ENCODE measurements around the gene NPL.

The NPL gene

DNA sequence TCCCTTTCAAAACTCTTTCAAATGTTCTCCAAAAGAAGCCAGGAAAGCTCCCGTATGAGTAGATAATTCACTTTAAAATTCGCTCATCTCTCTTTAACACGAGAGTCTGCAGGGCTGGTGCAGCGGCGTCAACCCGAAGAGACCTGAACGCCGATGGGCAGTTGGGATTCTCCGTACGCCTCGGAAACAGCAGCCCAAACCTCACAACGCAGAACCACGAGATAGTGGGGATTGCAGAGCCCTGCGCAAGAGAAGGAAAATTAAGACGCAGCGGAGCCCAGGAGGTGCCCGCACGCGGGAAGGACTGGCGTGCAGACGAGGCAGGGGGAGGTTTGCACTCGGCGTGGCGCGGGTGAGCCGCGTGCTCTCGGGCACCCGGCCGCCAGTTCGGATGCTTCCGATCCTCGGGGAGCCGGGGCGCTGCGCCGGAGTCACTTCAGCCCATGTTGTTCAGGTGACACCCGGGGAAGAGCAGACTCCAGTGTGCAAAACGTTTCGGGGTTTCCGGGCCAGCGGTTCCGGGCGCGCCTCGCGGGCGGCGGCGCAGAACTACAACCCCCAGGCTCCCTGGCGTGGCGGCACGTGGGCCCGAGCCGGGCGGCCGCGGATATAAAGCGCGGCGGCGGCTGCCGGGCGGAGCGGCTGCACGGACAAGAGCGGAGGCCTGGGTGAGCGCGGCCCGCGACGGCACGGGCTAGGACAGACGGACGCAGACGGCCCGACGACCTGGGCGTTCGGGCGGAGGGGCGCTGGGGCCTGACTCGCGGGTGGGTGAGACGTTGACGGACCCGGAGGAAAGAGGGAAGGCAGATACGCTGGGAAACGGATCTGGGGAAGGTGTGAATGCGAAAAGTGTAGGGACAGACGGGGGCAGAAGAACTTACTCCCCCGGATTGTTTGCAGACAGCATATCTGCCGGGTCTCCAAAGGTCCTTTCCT lies at the start of gene NPL:
TSS of gene NPL (plus strand) at position 636 of the 939 bp plus-strand sequence. CDS start 4,599 bp downstream, outside the sequence.
- peak; percentile 95 for ATAC-seq

DNA sequence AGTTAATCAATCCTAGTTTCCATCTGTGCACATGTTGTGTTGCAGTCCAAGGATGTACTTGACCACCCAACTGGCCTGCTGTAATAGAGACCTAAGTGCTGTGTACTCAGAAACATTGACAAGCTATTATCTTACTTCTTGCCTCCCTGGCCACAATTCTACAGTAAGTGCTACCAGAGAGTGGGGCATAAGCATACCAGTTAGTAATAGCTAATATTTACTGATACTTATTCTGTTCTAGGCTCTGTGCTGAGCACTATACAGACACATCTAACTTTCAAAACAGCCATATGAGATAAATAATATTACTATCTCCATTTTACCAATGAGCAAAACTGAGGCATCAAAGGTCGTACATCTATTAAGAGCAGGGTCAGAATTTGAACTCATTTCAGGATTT lies 49.5 kb upstream of the NPL start:
- DNase-seq, result no peak
- ATAC-seq, result no peak

More for the DNA sequence above, at the start of gene NPL:
- peak; percentile 84 for DNase-seq

- ATAC-seq, result no peak
- no peak for DNase-seq
These were observed 46.8 kb upstream of the NPL start for GRCh38 chr1:182742780-182743179.

- ATAC-seq, result no peak
- DNase-seq, result no peak
These were observed 37.2 kb upstream of the NPL start for GRCh38 chr1:182752077-182752988.

GRCh38 chr1:182754087-182754486 lies 35.5 kb upstream of the NPL start:
- DNase-seq, result no peak

DNA sequence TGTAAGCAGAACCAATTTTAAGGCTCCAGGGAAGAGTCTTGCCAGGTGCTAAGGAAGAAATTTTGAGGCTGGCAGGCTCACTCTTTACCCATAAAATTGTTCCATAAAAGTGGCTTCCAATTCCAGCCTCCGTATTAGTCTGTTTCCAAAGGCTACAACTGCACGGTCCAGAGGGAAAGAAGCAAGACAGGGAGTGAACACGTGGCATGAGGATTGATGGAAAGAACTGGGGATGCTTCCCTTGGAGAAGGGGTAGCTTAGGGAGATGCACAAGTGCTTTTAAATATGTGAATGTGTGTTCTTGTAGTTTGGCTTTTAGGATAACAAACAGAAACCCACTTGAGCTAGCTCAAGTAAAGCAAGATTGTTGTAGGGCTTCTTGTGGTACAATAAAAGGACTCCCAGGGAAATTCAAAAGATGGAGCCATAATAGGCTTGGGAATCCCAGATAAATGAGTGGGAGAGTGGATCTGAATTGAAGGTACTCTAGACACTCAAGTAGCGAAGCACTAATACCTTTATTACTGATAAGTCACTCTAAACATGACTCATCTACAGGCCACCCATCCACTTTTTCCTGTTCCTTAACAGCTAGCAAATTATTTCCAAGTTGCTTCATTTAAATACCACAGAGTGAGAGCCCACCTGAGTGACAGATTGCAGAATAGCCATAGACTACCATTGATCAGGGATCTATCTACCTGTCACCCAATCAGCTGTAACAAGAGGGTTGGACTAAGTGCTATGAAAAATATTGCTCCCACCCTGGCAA lies 34.8 kb upstream of the NPL start:
- no peak for DNase-seq
- ATAC-seq, result peak; percentile 55

More at GRCh38 chr1:182754087-182754486, 35.5 kb upstream of the NPL start:
- no peak for ATAC-seq

GRCh38 chr1:182755632-182756031 lies 33.9 kb upstream of the NPL start:
- ATAC-seq, result no peak

GRCh38 chr1:182756423-182756822 lies 33.1 kb upstream of the NPL start:
- no peak for DNase-seq
- ATAC-seq, result no peak

More at GRCh38 chr1:182755632-182756031, 33.9 kb upstream of the NPL start:
- DNase-seq, result no peak

DNA sequence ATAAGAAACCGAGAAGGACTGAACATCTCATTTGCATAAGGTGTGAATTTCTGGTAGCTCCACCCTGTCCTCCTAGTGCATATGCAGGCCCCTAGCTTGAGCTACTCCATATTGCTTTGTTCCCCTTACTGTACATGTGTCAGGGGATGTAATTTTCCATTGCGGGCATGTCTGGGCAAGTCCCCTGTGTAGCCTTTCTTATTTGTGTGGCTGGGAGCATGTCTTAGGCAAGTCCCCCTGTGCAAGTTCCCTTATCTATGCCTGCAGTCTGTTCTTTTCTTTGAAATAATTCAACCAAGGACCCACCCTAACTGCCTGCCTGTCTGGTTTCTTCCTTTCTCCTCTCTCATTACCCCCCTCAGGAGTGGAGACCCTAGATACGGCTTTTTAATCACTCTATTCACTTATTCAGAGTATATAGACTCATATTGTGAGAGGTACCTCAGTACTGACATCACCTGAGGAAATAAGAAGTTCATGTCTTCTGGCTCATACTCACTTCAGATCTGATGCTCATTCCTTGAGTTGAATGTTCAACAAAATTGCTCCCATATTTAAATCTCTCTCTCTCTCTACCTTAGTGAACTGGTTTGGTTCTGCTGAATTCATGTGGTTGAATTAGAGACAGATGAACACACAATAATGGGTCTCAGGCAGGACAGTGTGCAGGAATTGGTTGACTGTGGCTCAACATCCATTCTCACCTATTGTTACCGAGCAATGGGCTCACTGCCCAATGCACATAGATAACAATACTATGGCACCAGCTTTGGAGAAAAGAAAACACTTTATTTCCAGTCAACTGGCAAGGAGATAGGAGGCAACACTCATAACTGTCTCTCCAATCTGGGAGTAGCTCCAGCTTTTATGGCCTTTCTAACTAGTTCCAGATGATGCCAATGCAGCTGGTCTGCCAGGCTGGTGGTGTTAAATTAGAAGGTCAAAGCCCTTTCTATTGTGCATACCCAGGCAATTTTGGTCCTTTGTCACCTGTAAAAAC lies 27.9 kb upstream of the NPL start:
- DNase-seq (no peak), ATAC-seq (no peak)

GRCh38 chr1:182762536-182762935 lies 27.0 kb upstream of the NPL start:
- ATAC-seq (no peak), DNase-seq (no peak)

DNA sequence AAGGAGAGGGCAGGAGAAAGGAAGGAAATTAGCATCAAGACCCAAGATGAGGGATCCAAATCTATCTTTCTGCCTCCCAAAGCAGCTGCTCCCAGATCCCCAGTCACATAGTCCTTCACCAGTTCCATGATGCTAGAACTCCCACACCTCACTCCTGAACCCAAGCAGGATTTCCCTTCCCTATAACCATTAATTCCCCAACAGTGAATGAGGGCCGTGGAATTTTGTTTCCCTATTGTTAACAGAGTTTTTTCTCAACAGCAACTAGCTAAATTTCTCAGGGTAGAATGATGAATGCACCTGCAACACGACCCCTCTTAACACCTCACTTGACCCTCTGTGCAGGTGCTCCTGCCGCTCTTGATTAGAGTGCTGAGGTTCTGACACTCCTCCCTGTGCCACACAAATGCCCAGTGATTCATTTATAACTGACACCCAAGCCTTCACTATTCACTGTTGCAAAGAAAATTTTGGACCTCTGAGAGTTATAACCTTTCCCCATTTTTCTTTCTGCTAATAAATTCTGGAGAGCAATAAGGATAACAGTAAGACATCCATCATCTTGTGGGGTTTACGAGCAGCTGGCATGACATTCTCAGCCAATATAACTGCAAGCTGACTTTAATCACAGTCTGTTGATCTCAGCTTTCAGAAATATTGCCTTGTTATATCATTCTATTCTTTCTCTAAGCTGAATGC lies 25.4 kb upstream of the NPL start:
- ATAC-seq (no peak), DNase-seq (no peak)

DNA sequence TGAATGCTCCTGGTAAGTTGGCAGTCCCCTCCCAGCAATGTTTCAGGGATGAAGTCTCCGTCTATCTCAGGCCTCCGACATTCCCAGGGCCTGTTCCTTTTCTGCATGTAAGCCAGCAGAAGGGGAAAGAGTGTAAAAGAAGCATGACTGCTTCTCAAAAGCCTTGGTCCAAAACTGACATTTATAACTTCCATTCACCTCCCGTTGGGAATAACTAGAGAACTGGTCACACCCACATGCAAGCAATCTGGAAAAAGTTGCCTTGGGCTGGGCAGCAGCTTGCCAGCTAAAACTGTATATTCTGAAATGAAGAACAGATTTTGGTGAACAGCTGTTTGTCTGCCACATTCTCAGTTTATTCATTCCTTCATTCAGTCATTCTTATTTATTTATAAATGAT lies 24.2 kb upstream of the NPL start:
- DNase-seq (no peak), ATAC-seq (no peak)

DNA sequence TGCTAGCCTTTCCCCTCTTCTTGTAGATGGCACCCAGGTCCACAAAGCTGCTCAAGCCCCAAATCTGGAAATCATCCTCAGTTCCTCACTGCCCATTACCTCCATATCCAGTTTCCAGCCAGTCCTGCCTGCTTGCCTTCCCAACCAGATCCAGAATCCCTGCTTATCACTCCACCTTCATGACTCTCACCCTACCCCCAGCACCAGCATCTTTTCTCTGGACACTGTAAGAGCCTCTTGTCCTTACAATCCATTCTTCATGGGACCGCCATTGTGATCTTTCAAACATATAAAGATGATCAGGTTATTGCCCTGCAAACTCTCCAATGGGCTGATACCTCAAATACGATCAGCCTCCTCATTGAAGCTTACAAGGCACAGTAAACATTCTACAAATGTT lies 23.5 kb upstream of the NPL start:
- DNase-seq (no peak), ATAC-seq (no peak)

GRCh38 chr1:182766881-182767645 lies 22.5 kb upstream of the NPL start:
- ATAC-seq, result no peak

GRCh38 chr1:182768963-182769362 lies 20.6 kb upstream of the NPL start:
- ATAC-seq, result no peak
- DNase-seq, result no peak

More at GRCh38 chr1:182766881-182767645, 22.5 kb upstream of the NPL start:
- DNase-seq, result no peak

GRCh38 chr1:182770232-182770631 lies 19.3 kb upstream of the NPL start:
- no peak for ATAC-seq
- no peak for DNase-seq

DNA sequence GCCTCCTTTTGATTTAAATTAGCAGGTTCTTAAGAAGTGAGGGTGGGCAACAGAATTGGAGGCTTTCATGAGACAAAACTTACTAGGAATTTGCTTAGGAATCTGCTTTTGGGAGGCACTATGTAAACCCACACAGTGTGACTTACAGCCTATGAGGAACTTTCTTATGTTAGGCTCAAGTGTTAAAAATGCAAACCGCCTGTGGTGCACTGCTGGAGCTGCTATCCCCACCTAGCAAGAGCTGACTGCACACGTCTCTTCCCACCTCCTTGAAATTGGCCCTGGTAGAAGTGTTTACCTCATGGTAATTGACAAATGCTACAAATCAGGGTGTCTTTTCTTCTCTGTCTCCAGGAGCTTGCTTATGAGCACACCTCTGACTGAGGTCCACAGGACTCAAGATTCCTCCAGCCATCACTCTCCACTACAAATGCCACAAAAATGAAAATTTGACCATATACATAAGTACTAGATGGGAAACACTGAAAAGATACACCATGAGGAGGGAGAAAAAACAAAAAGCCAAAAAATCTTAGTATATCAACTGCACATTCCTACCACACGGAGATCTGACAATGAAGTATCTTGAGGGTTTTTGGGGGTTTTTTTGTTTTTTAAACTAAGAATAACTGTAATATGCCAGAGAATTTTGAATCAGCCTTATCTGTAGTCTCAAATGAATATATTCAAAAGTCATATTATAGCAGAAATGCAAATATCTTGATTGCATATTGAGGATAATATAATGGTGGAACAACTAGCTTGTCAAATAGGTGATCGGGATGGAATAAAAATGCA lies 18.2 kb upstream of the NPL start:
- ATAC-seq (no peak), DNase-seq (no peak)

GRCh38 chr1:182777386-182777785 lies 12.2 kb upstream of the NPL start:
- ATAC-seq, result no peak

More at GRCh38 chr1:182777386-182777785, 12.2 kb upstream of the NPL start:
- no peak for DNase-seq

Data from stimulated activated naive CD8-positive, alpha-beta T cell treated with anti-CD3 and anti-CD28 coated beads, Interleukin-15, Interleukin-2, amounts not matched to agents 100 U/mL and 50 U/mL, for 24 hours (primary cell).